ENCODE results near the gene MCL1. TPM values are rescaled to one million over a fixed set of nuclear protein-coding genes. Genes with fewer than 3 reads are reported as not detected.

Gene MCL1
- total RNA-seq, 2 donors from 2014 or later: 161 to 168 TPM

DNA sequence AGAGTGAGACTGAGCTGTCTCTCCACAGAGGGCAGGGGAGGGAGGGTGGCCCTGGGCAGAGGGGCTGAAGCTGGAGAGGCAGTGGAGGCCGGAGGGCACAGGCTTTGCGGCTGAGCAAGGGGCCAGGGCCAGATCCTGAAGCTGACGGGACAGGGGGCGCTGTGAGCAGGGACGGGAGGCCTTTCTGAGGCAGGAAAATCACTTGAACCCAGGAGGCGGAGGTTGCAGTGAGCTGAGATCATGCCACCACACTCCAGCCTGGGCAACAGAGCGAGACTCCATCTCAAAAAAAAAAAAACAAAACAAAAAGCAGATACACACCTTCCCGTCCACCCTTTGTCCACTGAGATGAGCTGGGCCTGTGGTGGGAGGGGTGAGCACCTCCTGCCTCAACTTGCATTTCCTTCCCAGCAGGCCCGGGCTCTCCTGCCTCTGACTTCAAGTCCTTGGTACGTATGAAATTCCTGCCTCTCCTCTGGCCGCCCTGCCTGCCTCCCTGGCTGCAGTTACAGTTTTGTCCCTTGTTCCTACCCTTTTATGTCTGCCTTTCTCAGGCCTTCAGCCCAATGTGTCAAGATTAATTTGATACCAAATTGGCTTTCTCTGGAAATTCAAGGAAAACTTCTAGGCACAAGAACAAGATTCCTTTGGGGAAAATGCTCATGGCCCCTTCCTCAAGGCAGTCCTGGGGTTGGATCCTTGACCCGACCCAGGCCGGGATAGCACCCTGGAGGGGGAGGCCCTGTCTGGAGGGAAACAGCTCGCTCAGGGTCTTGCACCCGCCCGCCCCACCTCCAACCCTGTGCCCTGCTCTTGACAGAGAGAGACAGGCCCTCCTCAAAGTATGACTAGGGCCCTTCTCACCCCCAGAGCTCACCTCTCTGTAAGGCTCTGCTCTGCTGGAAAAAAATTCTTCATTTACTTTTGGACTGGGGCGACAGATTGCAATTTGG lies 41.4 kb downstream of the MCL1 start:
- H3K36me3 ChIP-seq: no peaks in the 10 kb centered on the region
- H3K27ac ChIP-seq: peak overlapping the region in 1 of 2 donors; percentile 47
- no peak for DNase-seq (ENCODE audit: low spot score)
- H3K9me3 ChIP-seq: no peaks in the 10 kb centered on the region
- H3K4me1 ChIP-seq (replicated peaks): no peaks in the 10 kb centered on the region
- H3K4me3 ChIP-seq: no peak overlapping the region
- H3K27me3 ChIP-seq (replicated peaks; ENCODE audit: insufficient read depth): no peaks in the 10 kb centered on the region
- intact Hi-C loops (cut with DNase I): no loop called here
- TF ChIP-seq POLR2AphosphoS5 (IDR thresholded peaks at IDR 0.05) (peak; percentile 12), POLR2A (IDR thresholded peaks at IDR 0.05) (no peak)
- WGBS: 66% methylated on average over 17 of the region's 17 CpGs

DNA sequence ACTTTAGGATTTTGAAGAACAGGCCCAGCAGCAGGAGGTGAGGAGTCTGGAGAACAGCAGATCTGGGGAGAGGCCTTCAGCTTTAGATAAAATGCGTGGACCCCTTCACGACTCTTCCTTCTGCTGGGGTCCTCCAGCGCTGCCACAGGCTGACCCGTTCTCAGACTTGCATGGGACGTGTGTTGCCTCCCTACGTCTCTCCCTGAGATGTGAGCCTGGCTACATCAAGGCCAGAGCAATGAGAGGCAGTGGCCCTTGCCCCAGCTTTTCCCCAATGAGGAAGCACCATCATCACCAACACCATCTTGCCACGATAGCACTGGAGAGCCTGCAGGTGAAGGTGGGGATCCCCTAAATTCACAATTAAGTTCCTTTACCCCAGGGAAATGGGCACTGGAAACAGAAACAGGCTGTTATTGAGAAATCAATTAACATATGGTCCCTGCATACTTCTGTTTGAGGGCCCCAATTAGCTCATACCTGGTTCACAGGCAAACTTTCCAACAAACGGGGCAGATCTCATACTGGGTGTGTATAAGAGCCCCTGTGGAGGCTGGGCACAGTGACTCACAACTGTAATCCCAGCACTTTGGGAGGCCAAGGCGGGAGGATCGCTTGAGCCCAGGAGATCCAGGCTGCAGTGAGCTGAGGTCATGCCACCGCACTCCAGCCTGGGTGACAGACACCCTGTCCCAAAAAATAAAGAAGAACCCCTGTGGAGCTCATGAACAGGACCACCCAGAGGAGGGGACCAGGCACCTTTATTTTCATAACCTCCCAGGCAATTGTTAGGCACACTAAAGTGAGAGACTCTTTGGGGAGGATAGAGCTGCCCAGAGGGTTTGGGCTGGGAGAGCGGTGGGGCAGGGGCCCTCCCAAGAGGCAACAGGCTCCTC lies 42.3 kb downstream of the MCL1 start:
- TF ChIP-seq POLR2A (IDR thresholded peaks at IDR 0.05) (no peak), POLR2AphosphoS5 (IDR thresholded peaks at IDR 0.05) (no peak)
- TF ChIP-seq, protein P1, sequence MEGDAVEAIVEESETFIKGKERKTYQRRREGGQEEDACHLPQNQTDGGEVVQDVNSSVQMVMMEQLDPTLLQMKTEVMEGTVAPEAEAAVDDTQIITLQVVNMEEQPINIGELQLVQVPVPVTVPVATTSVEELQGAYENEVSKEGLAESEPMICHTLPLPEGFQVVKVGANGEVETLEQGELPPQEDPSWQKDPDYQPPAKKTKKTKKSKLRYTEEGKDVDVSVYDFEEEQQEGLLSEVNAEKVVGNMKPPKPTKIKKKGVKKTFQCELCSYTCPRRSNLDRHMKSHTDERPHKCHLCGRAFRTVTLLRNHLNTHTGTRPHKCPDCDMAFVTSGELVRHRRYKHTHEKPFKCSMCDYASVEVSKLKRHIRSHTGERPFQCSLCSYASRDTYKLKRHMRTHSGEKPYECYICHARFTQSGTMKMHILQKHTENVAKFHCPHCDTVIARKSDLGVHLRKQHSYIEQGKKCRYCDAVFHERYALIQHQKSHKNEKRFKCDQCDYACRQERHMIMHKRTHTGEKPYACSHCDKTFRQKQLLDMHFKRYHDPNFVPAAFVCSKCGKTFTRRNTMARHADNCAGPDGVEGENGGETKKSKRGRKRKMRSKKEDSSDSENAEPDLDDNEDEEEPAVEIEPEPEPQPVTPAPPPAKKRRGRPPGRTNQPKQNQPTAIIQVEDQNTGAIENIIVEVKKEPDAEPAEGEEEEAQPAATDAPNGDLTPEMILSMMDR (IDR thresholded peaks at IDR 0.05): no peak
- WGBS: 93% methylated on average over 12 of the region's 12 CpGs
- intact Hi-C loops (cut with DNase I): no loop called here

GRCh38 chr1:150535511-150536287 lies 43.7 kb downstream of the MCL1 start:
- H3K27me3 ChIP-seq (replicated peaks; ENCODE audit: insufficient read depth): no peaks in the 10 kb centered on the region
- DNase-seq (ENCODE audit: low spot score): no peak
- no peak overlapping the region for H3K4me3 ChIP-seq
- H3K27ac ChIP-seq: no peak overlapping the region
- H3K9me3 ChIP-seq: no peaks in the 10 kb centered on the region
- intact Hi-C loops (cut with DNase I): no loop called here
- no peaks in the 10 kb centered on the region for H3K4me1 ChIP-seq (replicated peaks)
- H3K36me3 ChIP-seq: no peaks in the 10 kb centered on the region
- TF ChIP-seq, protein P1 (IDR thresholded peaks at IDR 0.05): no peak
- TF ChIP-seq POLR2A (IDR thresholded peaks at IDR 0.05): no peak
- no peak for TF ChIP-seq POLR2AphosphoS5 (IDR thresholded peaks at IDR 0.05)
- WGBS: 70% methylated on average over 14 of the region's 14 CpGs

More for the DNA sequence above, 42.3 kb downstream of the MCL1 start:
- Histone ChIP-seq H3K27ac (peak overlapping the region in 1 of 2 donors; percentile 47), H3K4me3 (no peak overlapping the region), H3K27me3 (replicated peaks; ENCODE audit: insufficient read depth) (no peaks in the 10 kb centered on the region), H3K9me3 (no peaks in the 10 kb centered on the region), H3K36me3 (no peaks in the 10 kb centered on the region), H3K4me1 (replicated peaks) (no peaks in the 10 kb centered on the region)
- DNase-seq (ENCODE audit: low spot score): no peak

DNA sequence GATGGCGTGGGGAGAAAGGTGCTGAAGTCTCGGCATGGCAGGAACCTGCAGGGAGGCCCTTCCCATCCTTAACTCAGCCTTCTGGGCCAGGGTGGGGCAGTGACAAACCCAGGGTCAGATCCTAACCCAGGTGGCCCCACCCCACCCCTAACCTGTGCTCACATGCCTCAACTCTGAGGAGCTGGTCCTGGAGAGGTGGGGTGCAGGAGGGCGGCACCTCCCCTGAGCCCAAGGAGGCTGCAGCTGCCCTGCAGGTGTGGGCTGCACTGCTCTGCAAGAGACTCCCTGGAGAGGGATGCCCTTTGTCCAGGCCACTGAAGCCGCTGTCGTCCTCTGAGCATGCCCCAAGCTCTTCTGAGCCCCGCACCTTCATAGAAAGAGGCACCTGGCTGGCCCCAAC lies 45.4 kb downstream of the MCL1 start:
- H3K27me3 ChIP-seq (replicated peaks; ENCODE audit: insufficient read depth): no peaks in the 10 kb centered on the region
- H3K4me3 ChIP-seq: no peak overlapping the region
- no peaks in the 10 kb centered on the region for H3K9me3 ChIP-seq
- intact Hi-C loops (cut with DNase I): loop anchor here (5.0 kb wide), 2 partner anchors 47 to 62 kb away; partner anchors contain the start of gene TARS2
- TF ChIP-seq, protein P1 (IDR thresholded peaks at IDR 0.05): no peak
- TF ChIP-seq POLR2AphosphoS5 (IDR thresholded peaks at IDR 0.05) (no peak), POLR2A (IDR thresholded peaks at IDR 0.05) (no peak)
- H3K27ac ChIP-seq: no peak overlapping the region
- no peak for DNase-seq (ENCODE audit: low spot score)
- 86% methylated on average over 6 of the region's 6 CpGs for WGBS
- no peaks in the 10 kb centered on the region for H3K4me1 ChIP-seq (replicated peaks)
- no peaks in the 10 kb centered on the region for H3K36me3 ChIP-seq

All from prostate gland (tissue), 2 donors.